Panc1 (cell line): ENCODE data around the gene SOAT1.

ENCODE experiments used
- CTCF ChIP-seq: fragments of 450-650 bp; IDR thresholded peaks from 2 replicates; pipeline ENCODE4 v1.5.1; 2017; ENCODE audit warnings: mild to moderate bottlenecking
- POLR2AphosphoS5 ChIP-seq: IDR thresholded peaks from 2 replicates; pipeline ENCODE4 v1.6.1; 2012; ENCODE audit warnings: mild to moderate bottlenecking, low read depth, low read length, moderate library complexity
- REST ChIP-seq, 2 experiments: IDR thresholded peaks; 2 replicates each; pipeline ENCODE4 v1.6.1; 2011 to 2012; ENCODE audit warnings: low read depth in 2 of 2, control low read depth in 1 of 2, low read length in 1 of 2, mild to moderate bottlenecking in 1 of 2, moderate library complexity in 1 of 2; ENCODE audit not compliant: insufficient read depth in 1 of 2
- SIN3A ChIP-seq: IDR thresholded peaks from 2 replicates; pipeline ENCODE4 v1.6.1; 2012; ENCODE audit warnings: low read depth, mild to moderate bottlenecking, low read length, moderate library complexity, borderline replicate concordance; ENCODE audit not compliant: insufficient read depth
- TCF7L2 ChIP-seq: IDR thresholded peaks from 2 replicates; pipeline ENCODE4 v1.6.1; 2011; ENCODE audit warnings: mild to moderate bottlenecking, low read depth, low read length, inconsistent platforms

GRCh38 chr1:179310291-179310690 lies 16.7 kb downstream of the SOAT1 start:
- no peak for TF ChIP-seq CTCF
- no peak for TF ChIP-seq POLR2AphosphoS5
- no peak for TF ChIP-seq TCF7L2
- no peak for TF ChIP-seq SIN3A
- no peak for TF ChIP-seq REST (IDR thresholded peaks at IDR 0.05; ENCODE audit: insufficient read depth in 1 of 2, low read depth in 2 of 2, low read length in 1 of 2)
